ENCODE results near the gene ITIH6. TPM values are rescaled to one million over a fixed set of nuclear protein-coding genes. Genes with fewer than 3 reads are reported as not detected.
"Not testable (repeated sequence)": the region's sequence is repeated elsewhere in the genome, so short reads cannot be mapped to it uniquely, and the experiment has no call there.

ITIH6 gene
- total RNA-seq, 1 donor from 2014 or later, result not detected

- H3K27ac Mint-ChIP-seq; H3K4me3 Mint-ChIP-seq (ENCODE audit: low read depth); H3K36me3 Mint-ChIP-seq (ENCODE audit: low read depth); H3K9me3 Mint-ChIP-seq; H3K27me3 Mint-ChIP-seq (ENCODE audit: low read depth); DNase-seq (ENCODE audit: low spot score); intact Hi-C loops (cut with micrococcal nuclease); H3K4me1 Mint-ChIP-seq (ENCODE audit: low read depth): not testable (repeated sequence)
Observed at GRCh38 chrX:54738567-54738966, 59.5 kb downstream of the ITIH6 start.

GRCh38 chrX:54736298-54736942 lies 61.6 kb downstream of the ITIH6 start:
- DNase-seq (ENCODE audit: low spot score); H3K27me3 Mint-ChIP-seq (ENCODE audit: low read depth); H3K9me3 Mint-ChIP-seq; H3K36me3 Mint-ChIP-seq (ENCODE audit: low read depth); H3K4me3 Mint-ChIP-seq (ENCODE audit: low read depth); H3K4me1 Mint-ChIP-seq (ENCODE audit: low read depth); H3K27ac Mint-ChIP-seq; intact Hi-C loops (cut with micrococcal nuclease): not testable (repeated sequence)

GRCh38 chrX:54721424-54721823 lies 76.6 kb downstream of the ITIH6 start:
- Mint-ChIP-seq H3K9me3 (no peaks in the 10 kb centered on the region), H3K27me3 (ENCODE audit: low read depth) (peaks cover 5% of the 10 kb centered on the region), H3K4me3 (ENCODE audit: low read depth) (no peak overlapping the region), H3K4me1 (ENCODE audit: low read depth) (no peaks in the 10 kb centered on the region), H3K27ac (no peak overlapping the region), H3K36me3 (ENCODE audit: low read depth) (no peaks in the 10 kb centered on the region)
- intact Hi-C loops (cut with micrococcal nuclease), result no loop called here
- DNase-seq (ENCODE audit: low spot score), result no peak

GRCh38 chrX:54715621-54716020 lies 82.4 kb downstream of the ITIH6 start:
- Mint-ChIP-seq H3K36me3 (ENCODE audit: low read depth) (no peaks in the 10 kb centered on the region), H3K4me1 (ENCODE audit: low read depth) (no peaks in the 10 kb centered on the region), H3K27me3 (ENCODE audit: low read depth) (peaks cover 3% of the 10 kb centered on the region), H3K9me3 (no peaks in the 10 kb centered on the region), H3K4me3 (ENCODE audit: low read depth) (no peak overlapping the region), H3K27ac (no peak overlapping the region)
- intact Hi-C loops (cut with micrococcal nuclease), result no loop called here
- DNase-seq (ENCODE audit: low spot score), result no peak

GRCh38 chrX:54714424-54714823 lies 83.6 kb downstream of the ITIH6 start:
- no peaks in the 10 kb centered on the region for H3K36me3 Mint-ChIP-seq (ENCODE audit: low read depth)
- intact Hi-C loops (cut with micrococcal nuclease), result no loop called here
- H3K27me3 Mint-ChIP-seq (ENCODE audit: low read depth), result peaks cover 1% of the 10 kb centered on the region
- H3K9me3 Mint-ChIP-seq, result no peaks in the 10 kb centered on the region
- no peak overlapping the region for H3K27ac Mint-ChIP-seq
- H3K4me3 Mint-ChIP-seq (ENCODE audit: low read depth), result no peak overlapping the region
- H3K4me1 Mint-ChIP-seq (ENCODE audit: low read depth), result no peaks in the 10 kb centered on the region
- no peak for DNase-seq (ENCODE audit: low spot score)

GRCh38 chrX:54711735-54712134 lies 86.3 kb downstream of the ITIH6 start:
- no peak overlapping the region for H3K27ac Mint-ChIP-seq
- no peaks in the 10 kb centered on the region for H3K4me1 Mint-ChIP-seq (ENCODE audit: low read depth)
- no peaks in the 10 kb centered on the region for H3K36me3 Mint-ChIP-seq (ENCODE audit: low read depth)
- no peak overlapping the region for H3K4me3 Mint-ChIP-seq (ENCODE audit: low read depth)
- intact Hi-C loops (cut with micrococcal nuclease), result no loop called here
- H3K9me3 Mint-ChIP-seq, result no peaks in the 10 kb centered on the region
- DNase-seq (ENCODE audit: low spot score), result no peak
- H3K27me3 Mint-ChIP-seq (ENCODE audit: low read depth), result no peaks in the 10 kb centered on the region

- DNase-seq (ENCODE audit: low spot score), result no peak
- intact Hi-C loops (cut with micrococcal nuclease), result no loop called here
- no peaks in the 10 kb centered on the region for H3K4me1 Mint-ChIP-seq (ENCODE audit: low read depth)
- H3K4me3 Mint-ChIP-seq (ENCODE audit: low read depth), result no peak overlapping the region
- H3K9me3 Mint-ChIP-seq, result no peaks in the 10 kb centered on the region
- H3K36me3 Mint-ChIP-seq (ENCODE audit: low read depth), result no peaks in the 10 kb centered on the region
- H3K27me3 Mint-ChIP-seq (ENCODE audit: low read depth), result no peaks in the 10 kb centered on the region
- H3K27ac Mint-ChIP-seq, result no peak overlapping the region
Observed at GRCh38 chrX:54710920-54711319, 87.1 kb downstream of the ITIH6 start.

- Mint-ChIP-seq H3K4me1 (ENCODE audit: low read depth) (no peaks in the 10 kb centered on the region), H3K9me3 (no peaks in the 10 kb centered on the region), H3K27me3 (ENCODE audit: low read depth) (peaks cover 3% of the 10 kb centered on the region), H3K27ac (no peak overlapping the region), H3K4me3 (ENCODE audit: low read depth) (no peak overlapping the region), H3K36me3 (ENCODE audit: low read depth) (no peaks in the 10 kb centered on the region)
- no peak for DNase-seq (ENCODE audit: low spot score)
- intact Hi-C loops (cut with micrococcal nuclease), result no loop called here
Observed at GRCh38 chrX:54708404-54708803, 89.7 kb downstream of the ITIH6 start.

Other genes with a start within 250 kb of the ITIH6 start
- gene MAGED2, start 9.5 kb upstream of the ITIH6 start, total RNA-seq, result 35.5 and 36.3 TPM in 2 replicates
- gene TRO, start 122.6 kb upstream of the ITIH6 start, total RNA-seq, result 2.1 and 2.8 TPM in 2 replicates
- gene PFKFB1, start 195.9 kb upstream of the ITIH6 start, total RNA-seq, result 0.25 and 0.50 TPM in 2 replicates
- gene APEX2, start 202.1 kb upstream of the ITIH6 start, total RNA-seq, result 33.8 and 35.9 TPM in 2 replicates
- not detected in 2 replicates for gene ALAS2, start 232.7 kb upstream of the ITIH6 start, total RNA-seq

Measured in activated T-helper 2 cell treated with anti-CD3 and anti-CD28 coated beads, Interferon-gamma antibody, Interleukin-2, Interleukin-4, amounts not matched to agents 10 μg/mL and 5 μg/mL and 100 μg/mL, durations not matched to agents 14 hours and 24 hours and 36 hours (primary cell).